ENCODE results near the gene RNASE1. TPM values are rescaled to one million over a fixed set of nuclear protein-coding genes. Genes with fewer than 3 reads are reported as not detected.

RNASE1 gene
- polyA plus RNA-seq (2013), result 0.81 and 1.2 TPM in 2 replicates

- Histone ChIP-seq H3K4me3 (ENCODE audit: low read depth, low read length) (no peak within 1 kb of the TSS), H3K79me1 (ENCODE audit: low read length) (peaks cover 21% of the 10 kb centered on the region), H3K14ac (ENCODE audit: low read length) (peak within 1 kb of the TSS; percentile 5), H2BK12ac (ENCODE audit: low read length) (peak within 1 kb of the TSS; percentile 89), H4K91ac (ENCODE audit: low read depth, low read length) (peak within 1 kb of the TSS; percentile 42), H3K9me3 (ENCODE audit: insufficient read depth, low read depth, low read length) (no peaks in the 10 kb centered on the region), H3K27ac (ENCODE audit: low read depth, low read length) (no peak within 1 kb of the TSS), H2BK120ac (ENCODE audit: insufficient read depth, low read length, poor library complexity) (no peak within 1 kb of the TSS), H4K8ac (ENCODE audit: low read depth, low read length) (no peak within 1 kb of the TSS), H2BK5ac (ENCODE audit: low read depth, low read length, poor library complexity) (peak within 1 kb of the TSS; percentile 18), H3K4me1 (ENCODE audit: control insufficient read depth in 1 of 2, insufficient read depth in 2 of 2, low read length in 2 of 2) (peaks cover 14 to 21% of the 10 kb centered on the region in 2 experiments), H4K12ac (ENCODE audit: low read depth, low read length) (no peak within 1 kb of the TSS), H3K18ac (ENCODE audit: low read length) (no peak within 1 kb of the TSS), H3K9ac (ENCODE audit: low read length) (no peak within 1 kb of the TSS), H3K36me3 (ENCODE audit: control insufficient read depth in 1 of 2, insufficient read depth in 2 of 2, low read length in 2 of 2) (no peaks in the 10 kb centered on the region), H3K23ac (ENCODE audit: low read length) (no peak within 1 kb of the TSS), H3K4ac (ENCODE audit: low read depth, low read length) (no peak within 1 kb of the TSS), H2AFZ (ENCODE audit: insufficient read depth, low read length, poor library complexity) (no peak within 1 kb of the TSS), H3K27me3 (ENCODE audit: insufficient read depth, low read length) (no peaks in the 10 kb centered on the region), H3K79me2 (ENCODE audit: control insufficient read depth, insufficient read depth, low read length, poor library complexity) (peaks cover 2% of the 10 kb centered on the region), H3K4me2 (ENCODE audit: low read length) (no peak within 1 kb of the TSS), H2AK5ac (ENCODE audit: low read length) (peak within 1 kb of the TSS; percentile 88)
- no CpG with 5 or more reads among the region's 11 CpGs for WGBS (ENCODE audit: extremely low coverage, insufficient coverage, insufficient read length)
- DNase-seq, result no peak
Observed at GRCh38 chr14:20802341-20803084, at the start of gene RNASE1. RNASE1 (minus strand) TSS chr14:20802844; CDS start chr14:20802068, 776 bp downstream.

GRCh38 chr14:20848955-20849570 lies 46.4 kb upstream of the RNASE1 start:
- Histone ChIP-seq H4K12ac (ENCODE audit: low read depth, low read length) (no peak overlapping the region), H2AFZ (ENCODE audit: insufficient read depth, low read length, poor library complexity) (no peak overlapping the region), H3K79me2 (ENCODE audit: control insufficient read depth, insufficient read depth, low read length, poor library complexity) (no peaks in the 10 kb centered on the region), H3K23ac (ENCODE audit: low read length) (no peak overlapping the region), H2BK12ac (ENCODE audit: low read length) (no peak overlapping the region), H3K4me3 (ENCODE audit: low read depth, low read length) (no peak overlapping the region), H3K27ac (ENCODE audit: low read depth, low read length) (no peak overlapping the region), H3K4me1 (ENCODE audit: control insufficient read depth in 1 of 2, insufficient read depth in 2 of 2, low read length in 2 of 2) (peaks cover 6 to 8% of the 10 kb centered on the region in 2 experiments), H3K27me3 (ENCODE audit: insufficient read depth, low read length) (no peaks in the 10 kb centered on the region), H3K79me1 (ENCODE audit: low read length) (no peaks in the 10 kb centered on the region), H2AK5ac (ENCODE audit: low read length) (no peak overlapping the region), H3K14ac (ENCODE audit: low read length) (no peak overlapping the region), H3K4me2 (ENCODE audit: low read length) (no peak overlapping the region), H3K18ac (ENCODE audit: low read length) (no peak overlapping the region), H3K4ac (ENCODE audit: low read depth, low read length) (no peak overlapping the region), H4K8ac (ENCODE audit: low read depth, low read length) (no peak overlapping the region), H3K9me3 (ENCODE audit: insufficient read depth, low read depth, low read length) (no peaks in the 10 kb centered on the region), H2BK5ac (ENCODE audit: low read depth, low read length, poor library complexity) (no peak overlapping the region), H4K91ac (ENCODE audit: low read depth, low read length) (peak overlapping the region; percentile 1), H2BK120ac (ENCODE audit: insufficient read depth, low read length, poor library complexity) (no peak overlapping the region), H3K36me3 (ENCODE audit: control insufficient read depth in 1 of 2, insufficient read depth in 2 of 2, low read length in 2 of 2) (no peaks in the 10 kb centered on the region), H3K9ac (ENCODE audit: low read length) (no peak overlapping the region)
- no CpG with 5 or more reads among the region's 4 CpGs for WGBS (ENCODE audit: extremely low coverage, insufficient coverage, insufficient read length)
- DNase-seq, result no peak

GRCh38 chr14:20848316-20848954 lies 45.8 kb upstream of the RNASE1 start:
- H3K27ac ChIP-seq (ENCODE audit: low read depth, low read length), result no peak overlapping the region
- H3K4ac ChIP-seq (ENCODE audit: low read depth, low read length), result no peak overlapping the region
- no peak overlapping the region for H3K23ac ChIP-seq (ENCODE audit: low read length)
- H3K9ac ChIP-seq (ENCODE audit: low read length), result no peak overlapping the region
- peak in 1 of 2 donors; percentile 53 for DNase-seq
- H3K36me3 ChIP-seq (ENCODE audit: control insufficient read depth in 1 of 2, insufficient read depth in 2 of 2, low read length in 2 of 2), result no peaks in the 10 kb centered on the region
- H2BK120ac ChIP-seq (ENCODE audit: insufficient read depth, low read length, poor library complexity), result no peak overlapping the region
- H3K27me3 ChIP-seq (ENCODE audit: insufficient read depth, low read length), result no peaks in the 10 kb centered on the region
- H3K9me3 ChIP-seq (ENCODE audit: insufficient read depth, low read depth, low read length), result no peaks in the 10 kb centered on the region
- no peak overlapping the region for H3K14ac ChIP-seq (ENCODE audit: low read length)
- no peak overlapping the region for H4K12ac ChIP-seq (ENCODE audit: low read depth, low read length)
- no peaks in the 10 kb centered on the region for H3K79me2 ChIP-seq (ENCODE audit: control insufficient read depth, insufficient read depth, low read length, poor library complexity)
- H3K4me3 ChIP-seq (ENCODE audit: low read depth, low read length), result no peak overlapping the region
- peaks cover 5 to 8% of the 10 kb centered on the region in 2 experiments for H3K4me1 ChIP-seq (ENCODE audit: control insufficient read depth in 1 of 2, insufficient read depth in 2 of 2, low read length in 2 of 2)
- H2BK12ac ChIP-seq (ENCODE audit: low read length), result no peak overlapping the region
- no CpG with 5 or more reads among the region's 9 CpGs for WGBS (ENCODE audit: extremely low coverage, insufficient coverage, insufficient read length)
- no peak overlapping the region for H2AFZ ChIP-seq (ENCODE audit: insufficient read depth, low read length, poor library complexity)
- no peak overlapping the region for H2AK5ac ChIP-seq (ENCODE audit: low read length)
- H2BK5ac ChIP-seq (ENCODE audit: low read depth, low read length, poor library complexity), result no peak overlapping the region
- H4K91ac ChIP-seq (ENCODE audit: low read depth, low read length), result no peak overlapping the region
- H3K79me1 ChIP-seq (ENCODE audit: low read length), result no peaks in the 10 kb centered on the region
- H4K8ac ChIP-seq (ENCODE audit: low read depth, low read length), result no peak overlapping the region
- no peak overlapping the region for H3K4me2 ChIP-seq (ENCODE audit: low read length)
- no peak overlapping the region for H3K18ac ChIP-seq (ENCODE audit: low read length)

- Histone ChIP-seq H3K27ac (ENCODE audit: low read depth, low read length) (no peak overlapping the region), H2BK120ac (ENCODE audit: insufficient read depth, low read length, poor library complexity) (no peak overlapping the region), H3K4me1 (ENCODE audit: control insufficient read depth in 1 of 2, insufficient read depth in 2 of 2, low read length in 2 of 2) (peaks cover 5 to 8% of the 10 kb centered on the region in 2 experiments), H3K9ac (ENCODE audit: low read length) (no peak overlapping the region), H4K91ac (ENCODE audit: low read depth, low read length) (no peak overlapping the region), H3K18ac (ENCODE audit: low read length) (no peak overlapping the region), H3K4ac (ENCODE audit: low read depth, low read length) (no peak overlapping the region), H3K14ac (ENCODE audit: low read length) (no peak overlapping the region), H3K23ac (ENCODE audit: low read length) (no peak overlapping the region), H3K4me3 (ENCODE audit: low read depth, low read length) (no peak overlapping the region), H4K12ac (ENCODE audit: low read depth, low read length) (no peak overlapping the region), H3K4me2 (ENCODE audit: low read length) (no peak overlapping the region), H2AK5ac (ENCODE audit: low read length) (no peak overlapping the region), H3K36me3 (ENCODE audit: control insufficient read depth in 1 of 2, insufficient read depth in 2 of 2, low read length in 2 of 2) (no peaks in the 10 kb centered on the region), H2BK12ac (ENCODE audit: low read length) (no peak overlapping the region), H3K79me1 (ENCODE audit: low read length) (no peaks in the 10 kb centered on the region), H3K27me3 (ENCODE audit: insufficient read depth, low read length) (no peaks in the 10 kb centered on the region), H3K79me2 (ENCODE audit: control insufficient read depth, insufficient read depth, low read length, poor library complexity) (no peaks in the 10 kb centered on the region), H2AFZ (ENCODE audit: insufficient read depth, low read length, poor library complexity) (no peak overlapping the region), H3K9me3 (ENCODE audit: insufficient read depth, low read depth, low read length) (no peaks in the 10 kb centered on the region), H2BK5ac (ENCODE audit: low read depth, low read length, poor library complexity) (no peak overlapping the region), H4K8ac (ENCODE audit: low read depth, low read length) (no peak overlapping the region)
- no CpG with 5 or more reads among the region's 6 CpGs for WGBS (ENCODE audit: extremely low coverage, insufficient coverage, insufficient read length)
- no peak for DNase-seq
Observed at GRCh38 chr14:20846560-20846959, 43.9 kb upstream of the RNASE1 start.

Data from trophoblast cell (in vitro differentiated cells and primary cell).